Tibial nerve (tissue), 4 donors: Measurements from ENCODE around the gene TGFB2. TPM values are rescaled to one million over a fixed set of nuclear protein-coding genes. Genes with fewer than 3 reads are reported as not detected.
A peak's percentile ranks its signal among the peaks of the same experiment; 100 is the strongest.

Experiments used
- DNase-seq, 2 donors: peaks; one replicate each; pipeline ENCODE4 v3.0.0-alpha.2; 2019; ENCODE audit warnings: low spot score in 2 of 2
- H3K27ac ChIP-seq, 4 donors: fragments of 200-600 bp; sonication (generic) in 3 of 4; one replicate each; pipeline ENCODE4 v1.5.1; 2017 to 2019; ENCODE audit warnings: mild to moderate bottlenecking in 1 of 4
- H3K27me3 ChIP-seq, 2 donors: fragments of 200-600 bp; sonication (generic) in 1 of 2; one replicate each; pipeline versions ENCODE4 v1.5.1 to v1.6.0; 2017 to 2019
- H3K36me3 ChIP-seq, 3 donors: fragments of 200-600 bp; sonication (generic); one replicate each; pipeline ENCODE4 v1.5.1; 2018 to 2019
- H3K4me1 ChIP-seq, 4 donors: fragments of 200-600 bp; sonication (generic) in 3 of 4; one replicate each; pipeline ENCODE4 v1.5.1; 2017 to 2019
- H3K4me3 ChIP-seq, 4 donors: fragments of 200-600 bp; sonication (generic) in 3 of 4; one replicate each; pipeline ENCODE4 v1.5.1; 2017 to 2019; ENCODE audit warnings: mild to moderate bottlenecking in 1 of 4, moderate library complexity in 1 of 4
- H3K9me3 ChIP-seq, 4 donors: fragments of 200-600 bp; sonication (generic) in 3 of 4; one replicate each; pipeline ENCODE4 v1.5.1; 2017 to 2019
- EP300 ChIP-seq, 2 donors: sonication (generic); formaldehyde crosslinking; IDR thresholded peaks; one replicate each; pipeline ENCODE4 v1.6.1; 2017; ENCODE audit warnings: antibody characterized with exemption in 2 of 2, mild to moderate bottlenecking in 1 of 2
- POLR2A ChIP-seq, 2 donors: fragments of 450-650 bp; IDR thresholded peaks; one replicate each; pipeline ENCODE4 v1.6.1; 2017; ENCODE audit warnings: antibody characterized with exemption in 2 of 2, mild to moderate bottlenecking in 2 of 2, moderate library complexity in 2 of 2
- WGBS, 2 donors: methylation state at CpG; one replicate each; pipeline ENCODE4 v1.1.5; 2018; 5-methylcytosine and 5-hydroxymethylcytosine counted together
- total RNA-seq, 4 donors: library from RNA; depleted of rRNA; stranded (reverse); fragments of >200 nt; gene quantifications; one replicate each; pipeline ENCODE4 v1.1.0, GENCODE V29; 2016
- TF ChIP-seq, protein P1 (sequence below), 5 experiments: fragments of 200-600 bp in 3 of 5; fragments of 450-650 bp in 2 of 5; sonication (generic) in 3 of 5; IDR thresholded peaks; one replicate each; pipeline ENCODE4 v1.5.1; 2016 to 2019; ENCODE audit warnings: antibody characterized with exemption in 5 of 5, mild to moderate bottlenecking in 3 of 5, moderate library complexity in 2 of 5

TGFB2 gene
- total RNA-seq, 4 donors from 2014 or later = 7.3 to 13.5 (median 8.3) TPM

GRCh38 chr1:218299416-218299815 lies 45.7 kb upstream of the TGFB2 start:
- TF ChIP-seq, protein P1, sequence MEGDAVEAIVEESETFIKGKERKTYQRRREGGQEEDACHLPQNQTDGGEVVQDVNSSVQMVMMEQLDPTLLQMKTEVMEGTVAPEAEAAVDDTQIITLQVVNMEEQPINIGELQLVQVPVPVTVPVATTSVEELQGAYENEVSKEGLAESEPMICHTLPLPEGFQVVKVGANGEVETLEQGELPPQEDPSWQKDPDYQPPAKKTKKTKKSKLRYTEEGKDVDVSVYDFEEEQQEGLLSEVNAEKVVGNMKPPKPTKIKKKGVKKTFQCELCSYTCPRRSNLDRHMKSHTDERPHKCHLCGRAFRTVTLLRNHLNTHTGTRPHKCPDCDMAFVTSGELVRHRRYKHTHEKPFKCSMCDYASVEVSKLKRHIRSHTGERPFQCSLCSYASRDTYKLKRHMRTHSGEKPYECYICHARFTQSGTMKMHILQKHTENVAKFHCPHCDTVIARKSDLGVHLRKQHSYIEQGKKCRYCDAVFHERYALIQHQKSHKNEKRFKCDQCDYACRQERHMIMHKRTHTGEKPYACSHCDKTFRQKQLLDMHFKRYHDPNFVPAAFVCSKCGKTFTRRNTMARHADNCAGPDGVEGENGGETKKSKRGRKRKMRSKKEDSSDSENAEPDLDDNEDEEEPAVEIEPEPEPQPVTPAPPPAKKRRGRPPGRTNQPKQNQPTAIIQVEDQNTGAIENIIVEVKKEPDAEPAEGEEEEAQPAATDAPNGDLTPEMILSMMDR (IDR thresholded peaks at IDR 0.05) = peak in 3 of 5 experiments; percentile 16 to 28 (median 17)
- TF ChIP-seq POLR2A (IDR thresholded peaks at IDR 0.05) (no peak), EP300 (IDR thresholded peaks at IDR 0.05) (no peak)
- Histone ChIP-seq H3K4me3 (no peak overlapping the region), H3K27ac (no peak overlapping the region), H3K36me3 (peaks cover 0 to 18% (median 4%) of the 10 kb centered on the region in 3 donors), H3K9me3 (no peaks in the 10 kb centered on the region), H3K4me1 (peaks cover 0 to 13% (median 0%) of the 10 kb centered on the region in 4 donors), H3K27me3 (no peaks in the 10 kb centered on the region)
- DNase-seq = no peak
- 46 to 62% methylated on average over 2 of the region's 2 CpGs for WGBS, 2 donors

GRCh38 chr1:218301217-218301616 lies 43.9 kb upstream of the TGFB2 start:
- TF ChIP-seq POLR2A (IDR thresholded peaks at IDR 0.05) = no peak
- TF ChIP-seq EP300 (IDR thresholded peaks at IDR 0.05) = no peak
- TF ChIP-seq, protein P1 (IDR thresholded peaks at IDR 0.05) = no peak
- Histone ChIP-seq H3K9me3 (no peaks in the 10 kb centered on the region), H3K36me3 (peaks cover 0 to 29% (median 4%) of the 10 kb centered on the region in 3 donors), H3K27me3 (no peaks in the 10 kb centered on the region), H3K27ac (no peak overlapping the region), H3K4me3 (no peak overlapping the region), H3K4me1 (peaks cover 0 to 13% (median 0%) of the 10 kb centered on the region in 4 donors)
- 94 to 100% methylated on average over 1 of the region's 1 CpG for WGBS, 2 donors
- no peak for DNase-seq

GRCh38 chr1:218302155-218302554 lies 43.0 kb upstream of the TGFB2 start:
- 90 to 96% methylated on average over 3 of the region's 3 CpGs for WGBS, 2 donors
- H3K4me1 ChIP-seq = peaks cover 0 to 10% (median 0%) of the 10 kb centered on the region in 4 donors
- no peaks in the 10 kb centered on the region for H3K9me3 ChIP-seq
- no peak for TF ChIP-seq EP300 (IDR thresholded peaks at IDR 0.05)
- TF ChIP-seq POLR2A (IDR thresholded peaks at IDR 0.05) = no peak
- TF ChIP-seq, protein P1 (IDR thresholded peaks at IDR 0.05) = no peak
- no peak for DNase-seq
- H3K27me3 ChIP-seq = no peaks in the 10 kb centered on the region
- no peak overlapping the region for H3K27ac ChIP-seq
- H3K4me3 ChIP-seq = no peak overlapping the region
- peaks cover 0 to 33% (median 2%) of the 10 kb centered on the region in 3 donors for H3K36me3 ChIP-seq

DNA sequence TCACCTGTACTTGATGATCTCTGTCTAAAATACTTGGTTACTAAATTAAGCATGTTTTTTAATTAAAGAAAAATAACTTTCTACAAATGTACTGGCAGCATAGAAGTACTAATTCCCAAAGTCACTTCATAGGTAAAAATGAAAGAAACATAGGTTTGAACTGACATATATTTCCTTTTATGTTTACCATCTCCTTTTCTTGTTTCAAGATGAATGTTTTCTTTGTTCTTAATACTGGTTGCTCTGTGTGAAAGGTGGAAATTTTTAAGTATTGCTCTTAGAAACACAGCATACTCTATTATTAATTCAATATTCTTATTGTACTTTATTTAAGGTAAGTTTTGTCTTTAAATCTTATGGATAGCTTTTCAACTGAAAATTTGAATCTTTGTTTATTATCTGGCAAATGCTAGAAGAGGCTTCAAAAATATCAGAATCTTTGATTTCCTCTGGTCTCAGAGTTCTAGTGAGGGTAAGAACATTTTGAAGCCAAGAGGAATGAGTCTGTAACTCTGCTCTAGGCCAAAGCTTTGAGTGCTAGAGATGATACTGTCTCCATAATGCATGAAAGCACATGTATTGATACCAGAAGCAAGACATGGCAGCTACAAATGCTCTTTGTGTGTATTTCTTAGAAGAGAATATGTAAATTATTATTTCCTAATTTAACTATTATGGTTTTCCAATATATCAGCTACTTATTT lies 41.8 kb upstream of the TGFB2 start:
- Histone ChIP-seq H3K36me3 (peaks cover 0 to 41% (median 0%) of the 10 kb centered on the region in 3 donors), H3K4me3 (no peak overlapping the region), H3K9me3 (no peaks in the 10 kb centered on the region), H3K4me1 (peaks cover 0 to 3% (median 0%) of the 10 kb centered on the region in 4 donors), H3K27ac (no peak overlapping the region), H3K27me3 (no peaks in the 10 kb centered on the region)
- DNase-seq = no peak
- TF ChIP-seq EP300 (IDR thresholded peaks at IDR 0.05) (no peak), POLR2A (IDR thresholded peaks at IDR 0.05) (no peak)
- TF ChIP-seq, protein P1 (IDR thresholded peaks at IDR 0.05) = no peak

- no peak overlapping the region for H3K27ac ChIP-seq
- no peaks in the 10 kb centered on the region for H3K9me3 ChIP-seq
- WGBS, 2 donors = 61 to 62% methylated on average over 8 of the region's 8 CpGs
- no peaks in the 10 kb centered on the region for H3K4me1 ChIP-seq
- H3K4me3 ChIP-seq = no peak overlapping the region
- TF ChIP-seq, protein P1 (IDR thresholded peaks at IDR 0.05) = no peak
- TF ChIP-seq EP300 (IDR thresholded peaks at IDR 0.05) = no peak
- no peak for DNase-seq
- H3K27me3 ChIP-seq = no peaks in the 10 kb centered on the region
- H3K36me3 ChIP-seq = peaks cover 0 to 42% (median 0%) of the 10 kb centered on the region in 3 donors
Observed at GRCh38 chr1:218304281-218305039, 40.7 kb upstream of the TGFB2 start.
